ENCODE data around the gene ZBTB47. TPM values are rescaled to one million over a fixed set of nuclear protein-coding genes. Genes with fewer than 3 reads are reported as not detected.

ZBTB47 gene
- total RNA-seq, 1 experiment from 2014 or later: 8.1 TPM

DNA sequence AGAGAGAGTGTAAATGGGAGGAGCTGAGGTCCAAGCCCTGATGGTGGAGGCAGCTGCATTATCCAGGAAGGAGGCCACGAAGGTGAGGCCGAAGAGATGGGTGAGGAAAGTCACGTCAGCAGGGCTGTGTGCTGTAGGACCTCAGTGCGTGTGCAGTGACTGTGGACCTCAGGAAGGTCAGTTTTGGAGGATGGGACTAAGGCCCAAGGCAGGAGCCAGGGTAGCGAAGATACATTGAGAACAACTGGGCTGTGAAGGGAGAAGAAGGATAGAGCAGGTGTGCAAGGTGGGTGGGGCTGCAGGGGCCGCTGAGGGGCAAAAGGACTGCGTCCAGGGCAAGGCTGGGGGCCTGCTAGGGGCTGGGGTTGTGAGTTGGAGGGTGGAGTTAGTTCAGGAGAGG, 36.7 kb downstream of the ZBTB47 start:
- no peak overlapping the region for H3K4me3 ChIP-seq
- no peaks in the 10 kb centered on the region for H4K20me1 ChIP-seq (ENCODE audit: insufficient read depth)
- peaks cover 10% of the 10 kb centered on the region; the same call in 1 of the 2 replicates for H3K27me3 ChIP-seq (ENCODE audit: insufficient read depth, low read depth)
- DNase-seq: no peak
- ChIA-PET CTCF (no interaction called here), POLR2A (ENCODE audit: unreplicated experiment) (no interaction called here)
- no peak overlapping the region for H2AFZ ChIP-seq
- no TSS peak for BruUV-seq (replicated peaks)
- no peaks in the 10 kb centered on the region for H3K79me2 ChIP-seq (ENCODE audit: low read depth)
- TF ChIP-seq EZH2 (IDR thresholded peaks at IDR 0.05; ENCODE audit: low read depth): no peak
- TF ChIP-seq, protein P1, sequence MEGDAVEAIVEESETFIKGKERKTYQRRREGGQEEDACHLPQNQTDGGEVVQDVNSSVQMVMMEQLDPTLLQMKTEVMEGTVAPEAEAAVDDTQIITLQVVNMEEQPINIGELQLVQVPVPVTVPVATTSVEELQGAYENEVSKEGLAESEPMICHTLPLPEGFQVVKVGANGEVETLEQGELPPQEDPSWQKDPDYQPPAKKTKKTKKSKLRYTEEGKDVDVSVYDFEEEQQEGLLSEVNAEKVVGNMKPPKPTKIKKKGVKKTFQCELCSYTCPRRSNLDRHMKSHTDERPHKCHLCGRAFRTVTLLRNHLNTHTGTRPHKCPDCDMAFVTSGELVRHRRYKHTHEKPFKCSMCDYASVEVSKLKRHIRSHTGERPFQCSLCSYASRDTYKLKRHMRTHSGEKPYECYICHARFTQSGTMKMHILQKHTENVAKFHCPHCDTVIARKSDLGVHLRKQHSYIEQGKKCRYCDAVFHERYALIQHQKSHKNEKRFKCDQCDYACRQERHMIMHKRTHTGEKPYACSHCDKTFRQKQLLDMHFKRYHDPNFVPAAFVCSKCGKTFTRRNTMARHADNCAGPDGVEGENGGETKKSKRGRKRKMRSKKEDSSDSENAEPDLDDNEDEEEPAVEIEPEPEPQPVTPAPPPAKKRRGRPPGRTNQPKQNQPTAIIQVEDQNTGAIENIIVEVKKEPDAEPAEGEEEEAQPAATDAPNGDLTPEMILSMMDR (conservative IDR thresholded peaks at IDR 0.05): no peak
- H3K9me3 ChIP-seq (ENCODE audit: insufficient read depth, low read depth): no peaks in the 10 kb centered on the region
- no peaks in the 10 kb centered on the region for H3K36me3 ChIP-seq (ENCODE audit: low read depth)
- intact Hi-C loops (cut with micrococcal nuclease; ENCODE audit: unreplicated experiment): no loop called here
- no peaks in the 10 kb centered on the region for H3K9me2 ChIP-seq (ENCODE audit: insufficient read depth)
- H3K4me2 ChIP-seq: no peak overlapping the region
- no peaks in the 10 kb centered on the region for H3K4me1 ChIP-seq (replicated peaks; ENCODE audit: insufficient read depth)
- H3F3A ChIP-seq (ENCODE audit: insufficient read depth, low read depth): no peaks in the 10 kb centered on the region
- no peak overlapping the region for H3K27ac ChIP-seq

DNA sequence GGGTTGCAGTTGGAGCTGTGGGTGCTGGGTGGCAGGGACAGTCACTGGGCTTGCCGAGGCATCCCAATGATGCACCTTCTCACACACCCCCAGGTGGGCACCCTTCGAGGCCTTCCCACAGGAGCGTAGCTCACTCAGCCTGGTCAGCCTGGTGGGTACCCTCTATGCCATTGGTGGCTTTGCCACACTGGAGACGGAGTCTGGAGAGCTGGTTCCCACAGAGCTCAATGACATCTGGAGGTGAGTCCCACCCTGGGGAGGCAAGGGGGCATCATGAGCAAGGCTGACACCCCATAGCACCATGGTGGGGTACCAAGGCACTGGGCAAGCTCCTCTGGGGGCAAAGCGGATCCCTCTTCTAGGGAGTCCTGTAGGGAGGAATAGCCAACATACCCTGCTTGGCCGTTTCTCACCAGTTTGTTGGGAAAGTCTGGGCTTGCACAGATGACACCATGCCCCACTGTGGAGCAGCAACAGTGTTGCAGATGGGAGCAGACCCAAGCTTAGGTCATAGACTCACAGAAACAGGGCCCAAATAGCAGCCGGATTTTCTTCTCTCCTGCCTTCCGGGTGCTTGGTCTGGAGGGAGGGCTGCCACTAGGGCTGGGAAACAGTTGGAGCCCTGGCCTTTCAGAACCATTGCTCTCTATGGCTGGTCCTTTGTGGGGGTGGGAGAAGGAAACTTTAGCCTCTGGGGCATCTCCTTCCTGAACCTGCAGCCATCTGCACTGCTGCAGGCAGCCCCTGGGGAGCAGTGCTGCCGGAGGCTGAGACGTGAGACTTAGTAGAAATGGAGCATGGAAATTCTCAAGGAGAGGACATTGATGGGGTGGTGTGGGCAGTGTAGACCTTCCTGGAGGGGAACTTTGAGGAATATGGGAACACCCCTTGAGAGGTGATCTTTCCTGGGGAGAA, 37.5 kb downstream of the ZBTB47 start:
- Histone ChIP-seq H3K27ac (no peak overlapping the region), H4K20me1 (ENCODE audit: insufficient read depth) (no peaks in the 10 kb centered on the region), H3K9me3 (ENCODE audit: insufficient read depth, low read depth) (no peaks in the 10 kb centered on the region), H3K36me3 (ENCODE audit: low read depth) (no peaks in the 10 kb centered on the region), H3K27me3 (ENCODE audit: insufficient read depth, low read depth) (peaks cover 10% of the 10 kb centered on the region; the same call in 1 of the 2 replicates), H3K79me2 (ENCODE audit: low read depth) (no peaks in the 10 kb centered on the region), H3F3A (ENCODE audit: insufficient read depth, low read depth) (no peaks in the 10 kb centered on the region), H3K9me2 (ENCODE audit: insufficient read depth) (no peaks in the 10 kb centered on the region), H3K4me1 (replicated peaks; ENCODE audit: insufficient read depth) (no peaks in the 10 kb centered on the region), H3K4me2 (no peak overlapping the region), H3K4me3 (no peak overlapping the region), H2AFZ (no peak overlapping the region)
- ChIA-PET POLR2A (ENCODE audit: unreplicated experiment) (no interaction called here), CTCF (no interaction called here)
- TF ChIP-seq, protein P1 (conservative IDR thresholded peaks at IDR 0.05): no peak
- TF ChIP-seq EZH2 (IDR thresholded peaks at IDR 0.05; ENCODE audit: low read depth): no peak
- BruUV-seq (replicated peaks): no TSS peak
- intact Hi-C loops (cut with micrococcal nuclease; ENCODE audit: unreplicated experiment): no loop called here
- no peak for DNase-seq

DNA sequence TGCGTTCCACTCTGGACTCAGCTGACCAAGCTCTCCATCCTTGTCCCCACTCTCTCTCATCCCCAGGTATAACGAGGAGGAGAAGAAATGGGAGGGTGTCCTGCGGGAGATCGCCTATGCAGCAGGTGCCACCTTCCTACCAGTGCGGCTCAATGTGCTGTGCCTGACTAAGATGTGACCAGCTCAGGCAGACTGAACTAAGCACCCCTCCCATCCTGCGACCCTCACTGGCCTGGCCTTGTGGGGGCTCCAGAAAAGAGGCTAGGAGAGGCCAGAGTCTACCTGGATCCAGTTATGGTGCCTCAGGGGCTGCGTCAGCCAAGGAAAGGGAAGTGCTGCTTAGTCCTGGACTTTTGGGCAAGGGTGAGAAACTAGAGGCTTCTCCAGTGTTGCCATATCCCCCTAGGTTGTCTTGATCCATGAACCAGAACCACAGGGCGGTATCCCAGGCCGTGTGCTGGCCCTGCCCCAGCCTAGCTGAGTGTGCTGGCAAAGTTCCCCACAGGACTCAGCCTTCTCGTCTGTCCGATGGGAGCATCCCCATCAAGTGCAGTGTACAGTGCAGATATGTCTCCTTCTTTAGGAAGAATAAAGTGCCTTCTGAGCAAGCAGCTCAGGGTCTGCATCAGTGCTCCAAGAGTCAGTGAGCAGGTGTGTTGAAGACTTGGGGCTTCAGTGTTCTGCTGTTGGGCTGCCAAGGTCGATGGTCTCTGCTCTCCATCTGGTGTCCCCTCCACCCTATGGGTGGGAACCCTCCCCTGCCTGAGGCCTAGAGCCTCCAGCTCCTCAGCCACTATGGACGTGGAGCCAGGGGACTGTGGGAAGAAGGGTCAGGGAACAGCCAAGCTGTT, 38.5 kb downstream of the ZBTB47 start:
- H3F3A ChIP-seq (ENCODE audit: insufficient read depth, low read depth): no peaks in the 10 kb centered on the region
- H4K20me1 ChIP-seq (ENCODE audit: insufficient read depth): no peaks in the 10 kb centered on the region
- intact Hi-C loops (cut with micrococcal nuclease; ENCODE audit: unreplicated experiment): no loop called here
- BruUV-seq (replicated peaks): no TSS peak
- no peaks in the 10 kb centered on the region for H3K79me2 ChIP-seq (ENCODE audit: low read depth)
- H3K4me3 ChIP-seq: no peak overlapping the region
- no peak overlapping the region for H3K27ac ChIP-seq
- no peaks in the 10 kb centered on the region for H3K36me3 ChIP-seq (ENCODE audit: low read depth)
- DNase-seq: no peak
- H3K4me2 ChIP-seq: no peak overlapping the region
- H3K9me3 ChIP-seq (ENCODE audit: insufficient read depth, low read depth): no peaks in the 10 kb centered on the region
- H3K4me1 ChIP-seq (replicated peaks; ENCODE audit: insufficient read depth): no peaks in the 10 kb centered on the region
- peaks cover 21% of the 10 kb centered on the region for H3K27me3 ChIP-seq (ENCODE audit: insufficient read depth, low read depth)
- CTCF ChIA-PET: no interaction called here
- H3K9me2 ChIP-seq (ENCODE audit: insufficient read depth): no peaks in the 10 kb centered on the region
- TF ChIP-seq, protein P1 (conservative IDR thresholded peaks at IDR 0.05): no peak
- no peak for TF ChIP-seq EZH2 (IDR thresholded peaks at IDR 0.05; ENCODE audit: low read depth)
- POLR2A ChIA-PET (ENCODE audit: unreplicated experiment): no interaction called here
- no peak overlapping the region for H2AFZ ChIP-seq
